HFFc6 (cell line): ENCODE data around the gene TMSB4X. TPM values are rescaled to one million over a fixed set of nuclear protein-coding genes. Genes with fewer than 3 reads are reported as not detected.
A peak's percentile ranks its signal among the peaks of the same experiment; 100 is the strongest.

ENCODE experiments used
- DNase-seq: peaks from one replicate; pipeline ENCODE4 v3.0.0-alpha.2; 2018
- H3K27ac Mint-ChIP-seq: 2 replicates; pipeline ENCODE4 v1.8.0; 2020; ENCODE audit warnings: mild to moderate bottlenecking, mixed read lengths
- H3K27me3 Mint-ChIP-seq: 2 replicates; pipeline ENCODE4 v1.8.0; 2021; ENCODE audit warnings: mild to moderate bottlenecking, moderate library complexity, mixed read lengths; ENCODE audit not compliant: insufficient read depth
- H3K36me3 Mint-ChIP-seq: 2 replicates; pipeline ENCODE4 v1.8.0; 2021; ENCODE audit warnings: low read depth, mixed read lengths
- H3K4me1 Mint-ChIP-seq: 2 replicates; pipeline ENCODE4 v1.8.0; 2020; ENCODE audit warnings: low read depth, mixed read lengths
- H3K4me3 Mint-ChIP-seq: 2 replicates; pipeline ENCODE4 v1.8.0; 2020; ENCODE audit warnings: mild to moderate bottlenecking, moderate library complexity, mixed read lengths
- H3K9me3 Mint-ChIP-seq: 2 replicates; pipeline ENCODE4 v1.8.0; 2020; ENCODE audit warnings: mild to moderate bottlenecking, mixed read lengths
- CTCF ChIP-seq: fragments of 200-600 bp; sonication (generic); IDR thresholded peaks from 2 replicates; pipeline ENCODE4 v1.5.0; 2021; ENCODE audit warnings: antibody characterized with exemption, mild to moderate bottlenecking
- total RNA-seq, 6 experiments: library from RNA; stranded (reverse); fragmentation: NEBNext Ultra II Directional; extraction: Animal tissue kit (Norgen Biotek cat#: 25700); gene quantifications; 2 replicates in 1 of 6; 3 replicates in 5 of 6; pipeline ENCODE4 v1.2.3, GENCODE V29; 2021

The TMSB4X gene
- total RNA-seq, 6 experiments from 2014 or later: 2,364 to 3,067 (median 2,845) TPM

GRCh38 chrX:12950851-12951594 is 23.9 kb upstream of the TMSB4X start:
- H3K27me3 Mint-ChIP-seq: no peaks in the 10 kb centered on the region
- no peaks in the 10 kb centered on the region for H3K9me3 Mint-ChIP-seq
- no peak for DNase-seq
- H3K27ac Mint-ChIP-seq: peak overlapping the region; percentile 94
- H3K4me3 Mint-ChIP-seq: no peak overlapping the region; the same call in 1 of the 2 replicates
- TF ChIP-seq CTCF: peak; percentile 36; the same call in 1 of the 2 replicates
- H3K36me3 Mint-ChIP-seq: no peaks in the 10 kb centered on the region
- H3K4me1 Mint-ChIP-seq: peaks cover 52% of the 10 kb centered on the region

GRCh38 chrX:12951595-12951975 is 23.3 kb upstream of the TMSB4X start:
- no peak for DNase-seq
- Mint-ChIP-seq H3K9me3 (no peaks in the 10 kb centered on the region), H3K36me3 (no peaks in the 10 kb centered on the region), H3K4me3 (no peak overlapping the region), H3K27ac (no peak overlapping the region), H3K4me1 (peaks cover 52% of the 10 kb centered on the region), H3K27me3 (no peaks in the 10 kb centered on the region)
- TF ChIP-seq CTCF: no peak

- no peak for DNase-seq
- Mint-ChIP-seq H3K4me3 (no peak overlapping the region), H3K4me1 (peaks cover 49% of the 10 kb centered on the region), H3K27me3 (no peaks in the 10 kb centered on the region), H3K36me3 (no peaks in the 10 kb centered on the region), H3K9me3 (no peaks in the 10 kb centered on the region), H3K27ac (no peak overlapping the region)
- no peak for TF ChIP-seq CTCF
Observed at GRCh38 chrX:12953420-12953819, 21.5 kb upstream of the TMSB4X start.

- H3K4me3 Mint-ChIP-seq: no peak overlapping the region
- H3K9me3 Mint-ChIP-seq: no peaks in the 10 kb centered on the region
- no peak for DNase-seq
- no peak overlapping the region for H3K27ac Mint-ChIP-seq
- no peak for TF ChIP-seq CTCF
- no peaks in the 10 kb centered on the region for H3K36me3 Mint-ChIP-seq
- H3K4me1 Mint-ChIP-seq: peaks cover 39% of the 10 kb centered on the region
- H3K27me3 Mint-ChIP-seq: no peaks in the 10 kb centered on the region
Observed at GRCh38 chrX:12954376-12954775, 20.5 kb upstream of the TMSB4X start.

- no peak for DNase-seq
- no peaks in the 10 kb centered on the region for H3K27me3 Mint-ChIP-seq
- TF ChIP-seq CTCF: no peak
- no peaks in the 10 kb centered on the region for H3K36me3 Mint-ChIP-seq
- no peak overlapping the region; the same call in 1 of the 2 replicates for H3K27ac Mint-ChIP-seq
- H3K4me1 Mint-ChIP-seq: peaks cover 33% of the 10 kb centered on the region
- no peak overlapping the region for H3K4me3 Mint-ChIP-seq
- H3K9me3 Mint-ChIP-seq: no peaks in the 10 kb centered on the region
Observed at GRCh38 chrX:12954981-12955380, 19.9 kb upstream of the TMSB4X start.
